Keratinocyte (primary cell): ENCODE results near the gene ALOX5AP. TPM values are rescaled to one million over a fixed set of nuclear protein-coding genes. Genes with fewer than 3 reads are reported as not detected.

Experiments
- DNase-seq: peaks from one replicate; pipeline ENCODE4 v3.0.0-alpha.2; 2011; ENCODE audit warnings: low read depth, missing footprints, low spot score
- FAIRE-seq: peaks from 2 replicates; lab custom pipeline; 2011; peaks lifted over from hg19 to GRCh38; lab: Jason Lieb, UNC
- H2AFZ ChIP-seq: 2 replicates; pipeline ENCODE4 v1.6.0; 2012; ENCODE audit warnings: low read length, control low read depth, inconsistent platforms; ENCODE audit not compliant: control insufficient read depth
- H3K27ac ChIP-seq: 2 replicates; pipeline ENCODE4 v1.5.1; 2011; ENCODE audit warnings: low read length; ENCODE audit not compliant: control insufficient read depth, insufficient read depth
- H3K27me3 ChIP-seq: 3 replicates; pipeline ENCODE4 v1.6.0; 2011; ENCODE audit warnings: low read length; ENCODE audit not compliant: control insufficient read depth, insufficient read depth; ENCODE audit errors: extremely low read depth
- H3K36me3 ChIP-seq, 2 experiments: 2 replicates in 1 of 2; 3 replicates in 1 of 2; pipeline ENCODE4 v1.5.1; 2011; ENCODE audit warnings: low read length in 2 of 2, mild to moderate bottlenecking in 1 of 2; ENCODE audit not compliant: control insufficient read depth in 2 of 2, insufficient read depth in 2 of 2; ENCODE audit errors: extremely low read depth in 1 of 2
- H3K4me1 ChIP-seq: 3 replicates; pipeline ENCODE4 v1.5.1; 2011; ENCODE audit warnings: low read length; ENCODE audit not compliant: control insufficient read depth, insufficient read depth; ENCODE audit errors: extremely low read depth
- H3K4me2 ChIP-seq: 3 replicates; pipeline ENCODE4 v1.6.0; 2011; ENCODE audit warnings: low read depth, low read length; ENCODE audit not compliant: control insufficient read depth, insufficient read depth; ENCODE audit errors: extremely low read depth
- H3K4me3 ChIP-seq, 3 experiments: fragments of 200-600 bp in 1 of 3; sonication (generic) in 1 of 3; 2 replicates in 2 of 3; 3 replicates in 1 of 3; pipeline ENCODE4 v1.5.1; 2011 to 2016; ENCODE audit warnings: low read length in 3 of 3, mild to moderate bottlenecking in 3 of 3, control low read depth in 2 of 3, inconsistent platforms in 1 of 3, low read depth in 1 of 3, mixed read lengths in 1 of 3, mixed run types in 1 of 3, moderate library complexity in 1 of 3; ENCODE audit not compliant: control insufficient read depth in 2 of 3, insufficient read depth in 2 of 3; ENCODE audit errors: extremely low read depth in 1 of 3
- H3K79me2 ChIP-seq: 2 replicates; pipeline ENCODE4 v1.6.0; 2012; ENCODE audit warnings: low read length; ENCODE audit not compliant: control insufficient read depth, insufficient read depth
- H3K9ac ChIP-seq: 3 replicates; pipeline ENCODE4 v1.6.0; 2011; ENCODE audit warnings: low read length; ENCODE audit not compliant: control insufficient read depth, insufficient read depth; ENCODE audit errors: extremely low read depth
- H3K9me1 ChIP-seq: 3 replicates; pipeline ENCODE4 v1.6.0; 2011; ENCODE audit warnings: low read length; ENCODE audit not compliant: control insufficient read depth, insufficient read depth; ENCODE audit errors: extremely low read depth
- H3K9me3 ChIP-seq: 2 replicates; pipeline ENCODE4 v1.5.1; 2012; ENCODE audit warnings: low read depth, low read length; ENCODE audit not compliant: control insufficient read depth
- H4K20me1 ChIP-seq: 3 replicates; pipeline ENCODE4 v1.6.0; 2011; ENCODE audit warnings: low read length; ENCODE audit not compliant: control insufficient read depth, insufficient read depth; ENCODE audit errors: extremely low read depth
- CTCF ChIP-seq, 3 experiments: IDR thresholded peaks in 1 of 3; conservative IDR thresholded peaks in 1 of 3; optimal IDR thresholded peaks in 1 of 3; 2 replicates in 2 of 3; 3 replicates in 1 of 3; pipeline versions ENCODE3 to v1.5.1; 2011; ENCODE audit warnings: low read length in 3 of 3, mild to moderate bottlenecking in 3 of 3, moderate library complexity in 2 of 3, control low read depth in 1 of 3, inconsistent platforms in 1 of 3; ENCODE audit not compliant: insufficient read depth in 2 of 3; ENCODE audit errors: extremely low read depth in 1 of 3
- EZH2 ChIP-seq: IDR thresholded peaks from one replicate; pipeline ENCODE4 v1.6.1; 2012; ENCODE audit warnings: inconsistent platforms, mild to moderate bottlenecking, low read length, moderate library complexity
- dilution Hi-C: fragments of 300-500 bp; cut with MboI; formaldehyde crosslinking; loops from one replicate; pipeline ENCODE4 v1.7.0; 2020; ENCODE audit warnings: low sequenced_read_pairs; ENCODE audit not compliant: extremely low pct_ligation_motif_present
- polyA plus RNA-seq, 5 experiments: library from polyadenylated mRNA; depleted of rRNA in 3 of 5; stranded (reverse) in 3 of 5; stranded (forward) in 1 of 5; unstranded in 1 of 5; fragments of >200 nt; gene quantifications; 1 replicate in 1 of 5; 2 replicates in 3 of 5; 3 replicates in 1 of 5; pipeline versions ENCODE4 v1.2.1 to v1.2.3, GENCODE V29; 2011 to 2012; ENCODE audit warnings: missing spikeins in 2 of 5, low read depth in 1 of 5, low replicate concordance in 1 of 5

Gene ALOX5AP
- polyA plus RNA-seq, 1 donor (not counting 4 experiments of a cell fraction or from before 2014, with no cell fraction given) = 0.31 TPM

GRCh38 chr13:30711375-30711774 is 24.0 kb upstream of the ALOX5AP start:
- Histone ChIP-seq H2AFZ (no peak overlapping the region), H4K20me1 (no peaks in the 10 kb centered on the region), H3K27me3 (no peaks in the 10 kb centered on the region), H3K79me2 (no peaks in the 10 kb centered on the region), H3K9me1 (no peaks in the 10 kb centered on the region), H3K4me1 (peaks cover 4% of the 10 kb centered on the region), H3K4me2 (no peak overlapping the region), H3K9ac (no peak overlapping the region), H3K27ac (no peak overlapping the region), H3K36me3 (no peaks in the 10 kb centered on the region), H3K4me3 (no peak overlapping the region), H3K9me3 (no peaks in the 10 kb centered on the region)
- FAIRE-seq (no peak), DNase-seq (no peak)
- dilution Hi-C loops = no loop called here
- TF ChIP-seq CTCF (optimal IDR thresholded peaks at IDR 0.05 in 1 of 3, IDR thresholded peaks at IDR 0.05 in 1 of 3, conservative IDR thresholded peaks at IDR 0.05 in 1 of 3; ENCODE audit: extremely low read depth in 1 of 3, insufficient read depth in 2 of 3, low read length in 3 of 3) (no peak), EZH2 (no peak)

GRCh38 chr13:30711837-30712236 is 23.5 kb upstream of the ALOX5AP start:
- no peak for FAIRE-seq

More at GRCh38 chr13:30711837-30712236, 23.5 kb upstream of the ALOX5AP start:
- no peak overlapping the region for H3K4me2 ChIP-seq
- H3K4me1 ChIP-seq = peaks cover 4% of the 10 kb centered on the region
- no peaks in the 10 kb centered on the region for H3K36me3 ChIP-seq
- DNase-seq = no peak
- H3K27me3 ChIP-seq = no peaks in the 10 kb centered on the region
- no peak overlapping the region for H3K9ac ChIP-seq
- dilution Hi-C loops = no loop called here
- no peak overlapping the region for H3K27ac ChIP-seq
- no peaks in the 10 kb centered on the region for H3K79me2 ChIP-seq
- H4K20me1 ChIP-seq = no peaks in the 10 kb centered on the region
- H3K4me3 ChIP-seq = no peak overlapping the region
- TF ChIP-seq EZH2 (no peak), CTCF (optimal IDR thresholded peaks at IDR 0.05 in 1 of 3, IDR thresholded peaks at IDR 0.05 in 1 of 3, conservative IDR thresholded peaks at IDR 0.05 in 1 of 3; ENCODE audit: extremely low read depth in 1 of 3, insufficient read depth in 2 of 3, low read length in 3 of 3) (no peak)
- H3K9me1 ChIP-seq = no peaks in the 10 kb centered on the region
- no peak overlapping the region for H2AFZ ChIP-seq
- H3K9me3 ChIP-seq = no peaks in the 10 kb centered on the region
